KG1 (cell line): ENCODE measurements around the gene PLA2G6.
"Not testable (repeated sequence)": the region's sequence is repeated elsewhere in the genome, so short reads cannot be mapped to it uniquely, and the experiment has no call there.

ENCODE experiments used
- DNase-seq: peaks from one replicate; lab custom pipeline; 2025; lab: John Stamatoyannopoulos, UW

Gene PLA2G6

GRCh38 chr22:38082986-38083710, 98.5 kb downstream of the PLA2G6 start:
- no peak for DNase-seq

- no peak for DNase-seq
Measured at GRCh38 chr22:38081941-38082828, 99.4 kb downstream of the PLA2G6 start.

- no peak for DNase-seq
Measured at GRCh38 chr22:38081636-38081940, 100.0 kb downstream of the PLA2G6 start.

GRCh38 chr22:38080850-38081635, 100.6 kb downstream of the PLA2G6 start:
- no peak for DNase-seq

- no peak for DNase-seq
Measured at GRCh38 chr22:38080474-38080849, 101.2 kb downstream of the PLA2G6 start.

- DNase-seq, result no peak
Measured at GRCh38 chr22:38079804-38080203, 101.8 kb downstream of the PLA2G6 start.

- DNase-seq, result not testable (repeated sequence)
Measured at GRCh38 chr22:38079208-38079607, 102.4 kb downstream of the PLA2G6 start.

GRCh38 chr22:38078046-38078840, 103.4 kb downstream of the PLA2G6 start:
- DNase-seq, result no peak

- no peak for DNase-seq
Measured at GRCh38 chr22:38077595-38077994, 104.0 kb downstream of the PLA2G6 start.

GRCh38 chr22:38077096-38077495, 104.5 kb downstream of the PLA2G6 start:
- DNase-seq, result no peak

GRCh38 chr22:38075961-38076360, 105.7 kb downstream of the PLA2G6 start:
- no peak for DNase-seq

GRCh38 chr22:38075105-38075825, 106.4 kb downstream of the PLA2G6 start:
- no peak for DNase-seq

- DNase-seq, result no peak
Measured at GRCh38 chr22:38074181-38075104, 107.2 kb downstream of the PLA2G6 start.

GRCh38 chr22:38073150-38074130, 108.2 kb downstream of the PLA2G6 start:
- no peak for DNase-seq

GRCh38 chr22:38072322-38073149, 109.1 kb downstream of the PLA2G6 start:
- no peak for DNase-seq

- DNase-seq, result no peak
Measured at GRCh38 chr22:38071421-38072321, 110.0 kb downstream of the PLA2G6 start.
